ENCODE measurements around the gene ZIC4. TPM values are rescaled to one million over a fixed set of nuclear protein-coding genes. Genes with fewer than 3 reads are reported as not detected.
A peak's percentile ranks its signal among the peaks of the same experiment; 100 is the strongest.

The ZIC4 gene
- total and polyA plus RNA-seq, 2 of the 8 experiments (the other 6 are each of a cell fraction or from before 2014, with no cell fraction given): 0.03 to 0.13 TPM

GRCh38 chr3:147409143-147410115 is 3.1 kb upstream of the ZIC4 start, which contains the start of gene ZIC1 (continued):
- no peak for TF ChIP-seq CHD7 (IDR thresholded peaks at IDR 0.05; ENCODE audit: insufficient replicate concordance, low read length)
- no peak for TF ChIP-seq RAD21 (IDR thresholded peaks at IDR 0.05 in 1 of 2, conservative IDR thresholded peaks at IDR 0.05 in 1 of 2; ENCODE audit: low read depth in 2 of 2, low read length in 2 of 2)
- 0 out of 2 replicates have a peak, but pooled peaks have one; percentile 48 for TF ChIP-seq YY1 (IDR thresholded peaks at IDR 0.05; ENCODE audit: low read depth, low read length)

All from H1 (cell line).